NCI-H1417 treated with DMSO at 0.1 percent for 48 hours (cell line): ENCODE results near the gene FBXO5.
"Not testable (repeated sequence)": the region's sequence is repeated elsewhere in the genome, so short reads cannot be mapped to it uniquely, and the experiment has no call there.

Experiments
- DNase-seq: peaks from one replicate; lab custom pipeline; 2025; lab: John Stamatoyannopoulos, UW

Gene FBXO5, protein sequence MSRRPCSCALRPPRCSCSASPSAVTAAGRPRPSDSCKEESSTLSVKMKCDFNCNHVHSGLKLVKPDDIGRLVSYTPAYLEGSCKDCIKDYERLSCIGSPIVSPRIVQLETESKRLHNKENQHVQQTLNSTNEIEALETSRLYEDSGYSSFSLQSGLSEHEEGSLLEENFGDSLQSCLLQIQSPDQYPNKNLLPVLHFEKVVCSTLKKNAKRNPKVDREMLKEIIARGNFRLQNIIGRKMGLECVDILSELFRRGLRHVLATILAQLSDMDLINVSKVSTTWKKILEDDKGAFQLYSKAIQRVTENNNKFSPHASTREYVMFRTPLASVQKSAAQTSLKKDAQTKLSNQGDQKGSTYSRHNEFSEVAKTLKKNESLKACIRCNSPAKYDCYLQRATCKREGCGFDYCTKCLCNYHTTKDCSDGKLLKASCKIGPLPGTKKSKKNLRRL

GRCh38 chr6:152982904-152983636 lies at the start of gene FBXO5:
TSS of gene FBXO5 (minus strand) at chr6:152983041. CDS start at chr6:152982959, 82 bp downstream.
- DNase-seq = peak; percentile 98

- no peak for DNase-seq
These were observed 49.5 kb upstream of the FBXO5 start for GRCh38 chr6:153032255-153032882.

DNA sequence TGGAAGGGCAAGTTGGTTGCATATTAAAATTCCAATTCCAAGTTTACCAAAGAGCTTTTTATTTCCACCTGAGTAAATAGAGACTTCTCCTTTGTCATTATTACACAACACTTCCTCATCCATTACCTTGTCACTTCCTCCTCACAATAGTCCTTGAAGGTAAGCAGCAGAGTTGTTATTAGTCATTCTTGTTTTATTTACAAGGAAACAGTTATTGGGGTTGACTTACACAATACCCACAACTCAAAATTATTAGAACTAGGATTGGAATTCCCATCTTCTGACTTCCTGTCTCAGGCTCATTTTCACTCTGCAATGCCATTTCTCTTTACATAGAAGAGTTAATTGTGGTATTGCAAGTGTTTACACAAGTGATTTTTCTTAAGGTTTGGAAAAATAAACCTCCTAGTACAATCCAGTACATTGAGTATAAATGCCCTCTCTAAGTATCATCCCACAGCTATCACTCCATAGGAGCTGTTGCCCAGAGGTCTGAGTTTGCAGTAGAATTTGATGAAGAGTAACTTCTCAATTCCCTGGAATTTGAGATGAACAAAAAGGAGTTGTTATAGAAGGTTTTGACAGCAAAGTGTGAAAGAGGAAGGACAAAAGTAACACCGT lies 48.6 kb upstream of the FBXO5 start:
- no peak for DNase-seq

GRCh38 chr6:153028963-153029362 lies 46.1 kb upstream of the FBXO5 start:
- DNase-seq = no peak

GRCh38 chr6:153028286-153028685 lies 45.4 kb upstream of the FBXO5 start:
- no peak for DNase-seq

DNA sequence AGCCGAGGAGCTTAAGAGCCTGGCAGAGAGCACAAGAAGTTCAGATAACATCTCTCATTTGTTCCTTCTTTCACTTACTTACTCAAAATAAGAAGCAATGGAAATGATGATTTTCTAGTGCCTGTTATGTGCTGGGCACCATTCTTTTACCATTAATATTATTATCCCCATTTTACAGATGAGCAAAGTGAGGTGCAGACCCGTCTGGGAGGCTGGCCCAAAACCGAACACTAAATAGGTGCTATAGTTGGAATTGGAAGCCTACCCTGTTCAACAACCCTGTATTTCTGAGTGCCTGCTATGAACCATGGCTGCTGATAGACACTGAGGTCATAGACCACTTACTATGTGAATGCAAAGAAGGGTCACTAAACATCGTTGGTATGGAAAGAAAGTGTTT lies 44.6 kb upstream of the FBXO5 start:
- DNase-seq = no peak

DNA sequence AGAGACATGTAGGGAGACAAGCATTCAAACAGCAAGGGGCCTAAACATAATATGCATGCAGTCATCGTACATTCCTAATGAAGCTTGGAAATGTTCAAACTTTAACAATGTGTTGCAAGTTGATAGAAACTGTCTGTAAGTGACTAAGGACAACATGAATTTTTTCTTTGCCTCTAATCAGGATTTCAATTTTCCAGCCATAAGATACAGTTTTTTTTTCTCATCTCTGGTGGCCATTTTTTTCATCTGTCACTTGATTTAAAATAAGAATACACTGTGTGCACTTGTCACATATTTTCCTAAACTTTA lies 41.8 kb upstream of the FBXO5 start:
- no peak for DNase-seq

DNA sequence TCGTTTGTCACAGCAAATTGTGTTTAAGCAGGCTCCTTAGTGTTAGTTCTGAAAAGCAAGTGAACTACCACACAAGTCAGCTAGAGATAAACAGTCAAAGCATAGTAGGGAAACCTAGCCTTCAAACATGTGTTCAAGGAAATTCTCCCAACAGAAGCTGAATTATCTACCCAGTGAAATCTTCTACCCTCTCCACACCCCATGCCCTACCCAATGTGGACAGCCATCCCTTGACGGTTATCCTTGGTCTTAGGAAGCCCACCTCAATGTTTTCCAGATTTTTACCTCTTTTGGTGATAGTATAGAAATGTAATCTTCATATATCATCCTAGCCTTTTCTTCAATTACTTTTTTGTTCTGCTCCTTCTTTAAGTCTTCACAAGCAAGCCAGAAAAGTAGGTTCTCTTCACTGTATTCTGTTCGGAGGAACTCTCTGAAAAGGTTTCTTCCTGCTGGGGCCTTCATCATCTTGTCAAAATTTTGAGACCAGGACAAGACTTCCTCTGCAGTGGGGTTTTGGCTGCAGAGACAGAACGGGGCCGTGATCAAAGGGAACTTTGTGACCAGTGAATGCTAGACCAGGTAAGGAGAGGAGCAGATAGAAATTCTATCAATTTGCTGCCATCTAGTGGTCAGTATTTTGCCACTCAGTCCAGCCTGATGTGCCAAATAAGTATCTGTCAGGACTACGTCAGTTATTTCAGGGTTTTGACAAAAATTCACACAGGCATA lies 41.3 kb upstream of the FBXO5 start:
- DNase-seq = peak; percentile 11

DNA sequence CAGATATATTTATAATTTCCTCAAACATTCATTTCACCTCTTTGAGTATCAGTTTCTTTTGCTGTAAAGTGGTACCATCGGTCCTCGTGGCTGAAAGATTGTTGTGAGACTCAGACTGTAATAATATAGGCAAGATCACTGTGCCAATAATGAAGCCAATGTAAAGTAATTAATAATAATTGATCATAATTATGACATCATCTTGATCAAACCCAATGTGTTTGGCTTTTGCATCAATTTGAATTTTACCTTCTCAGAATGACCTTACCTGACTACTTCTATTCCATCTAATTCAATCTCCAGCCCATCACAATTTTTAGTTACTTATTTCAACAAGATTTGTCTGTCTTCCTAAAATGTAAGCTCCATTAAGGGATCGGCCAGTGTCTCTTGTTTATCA lies 35.5 kb upstream of the FBXO5 start:
- no peak for DNase-seq

GRCh38 chr6:153016846-153017245 lies 34.0 kb upstream of the FBXO5 start:
- DNase-seq = no peak

DNA sequence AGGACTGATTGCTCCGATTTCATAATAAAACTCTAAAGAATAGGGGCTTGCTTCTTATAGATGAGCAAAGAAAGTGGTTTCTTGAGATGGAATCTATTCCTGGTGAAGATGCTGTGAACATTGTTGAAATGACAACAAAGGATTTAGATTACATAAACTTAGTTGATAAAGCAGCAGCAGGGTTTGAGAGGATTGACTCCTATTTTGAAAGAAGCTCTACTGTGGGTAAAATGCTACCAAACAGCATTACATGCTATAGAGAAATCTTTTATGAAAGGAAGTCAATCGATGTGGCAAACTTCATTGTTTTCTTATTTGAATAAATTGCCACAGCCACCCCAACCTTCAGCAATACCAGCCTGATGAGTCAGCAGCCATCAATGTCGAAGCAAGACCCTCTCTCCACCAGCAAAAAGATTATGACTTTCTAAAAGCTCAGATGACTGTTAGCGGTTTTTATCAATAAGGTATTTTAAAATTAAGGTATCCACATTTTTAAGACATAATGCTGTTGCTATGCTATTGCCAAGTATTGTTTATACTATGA lies 32.3 kb upstream of the FBXO5 start:
- no peak for DNase-seq

- DNase-seq = no peak
These were observed 30.6 kb upstream of the FBXO5 start for GRCh38 chr6:153013438-153013837.

GRCh38 chr6:153012856-153013255 lies 30.0 kb upstream of the FBXO5 start:
- no peak for DNase-seq

DNA sequence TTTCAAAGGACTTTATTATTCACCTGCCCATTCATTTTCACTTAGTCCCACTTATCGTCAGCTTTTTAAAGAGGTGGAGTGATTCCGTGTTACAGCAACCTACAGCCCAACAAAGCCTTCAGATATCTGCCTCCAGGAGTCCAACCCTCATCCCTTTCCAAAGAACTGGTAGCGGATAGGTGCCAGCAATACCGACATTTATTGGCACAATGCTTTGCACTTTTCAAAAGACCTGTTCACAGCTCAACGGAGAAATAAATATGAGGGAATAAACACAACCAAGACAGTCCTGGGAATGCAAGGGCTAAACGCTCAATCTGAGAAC lies 20.5 kb upstream of the FBXO5 start:
- no peak for DNase-seq

GRCh38 chr6:153002613-153003365 lies 19.9 kb upstream of the FBXO5 start, which contains the start of gene MTRF1L:
TSS of gene MTRF1L (minus strand) at chr6:153002709. CDS start at chr6:153002685, 24 bp downstream.
- peak; percentile 73 for DNase-seq

- DNase-seq = no peak
These were observed 19.1 kb upstream of the FBXO5 start for GRCh38 chr6:153001767-153002612.

DNA sequence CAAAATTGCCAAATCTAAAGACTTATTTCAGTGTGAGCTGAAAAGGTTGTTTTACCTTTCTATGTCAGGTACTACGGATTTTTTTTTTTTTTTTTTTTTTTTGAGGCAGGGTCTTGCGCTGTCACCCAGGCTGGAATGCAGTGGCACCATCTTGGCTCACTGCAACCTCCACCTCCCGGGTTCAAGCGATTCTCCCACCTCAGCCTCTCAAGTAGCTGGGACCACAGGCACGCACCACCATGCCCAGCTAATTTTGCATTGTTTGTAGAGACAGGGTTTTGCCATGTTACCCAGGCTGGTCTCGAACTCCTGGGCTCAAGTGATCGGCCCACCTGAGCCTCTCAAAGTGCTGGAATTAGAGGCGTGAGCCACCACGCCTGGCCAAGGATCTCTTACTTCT lies 17.9 kb upstream of the FBXO5 start:
- DNase-seq = not testable (repeated sequence)

- DNase-seq = no peak
These were observed 17.4 kb upstream of the FBXO5 start for GRCh38 chr6:153000243-153000642.

DNA sequence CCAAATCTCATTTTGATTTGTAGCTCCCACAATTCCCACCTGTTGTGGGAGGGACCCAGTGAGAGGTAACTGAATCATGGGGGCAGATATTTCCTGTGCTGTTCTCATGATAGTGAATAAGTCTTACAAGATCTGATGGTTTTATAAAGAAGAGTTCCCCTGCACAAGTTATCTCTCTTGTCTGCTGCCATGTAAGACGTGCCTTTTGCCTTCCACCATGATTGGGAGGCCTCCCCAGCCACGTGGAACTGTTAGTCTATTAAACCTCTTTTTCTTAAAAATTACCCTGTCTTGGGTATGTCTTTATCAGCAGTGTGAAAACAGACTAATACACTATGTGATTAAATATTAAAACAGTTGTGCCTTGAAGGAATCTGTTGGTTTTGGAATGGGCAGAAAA lies 16.7 kb upstream of the FBXO5 start:
- DNase-seq = not testable (repeated sequence)

GRCh38 chr6:152993847-152994246 lies 11.0 kb upstream of the FBXO5 start:
- no peak for DNase-seq
